Activated T-cell treated with anti-CD3 and anti-CD28 coated beads for 4 hours (primary cell): ENCODE measurements around the gene LZIC.
A peak's percentile ranks its signal among the peaks of the same experiment; 100 is the strongest.
"Not testable (repeated sequence)": the region's sequence is repeated elsewhere in the genome, so short reads cannot be mapped to it uniquely, and the experiment has no call there.

Experiments
- DNase-seq: peaks from one replicate; pipeline ENCODE4 v3.0.0-alpha.2; 2020

LZIC gene

DNA sequence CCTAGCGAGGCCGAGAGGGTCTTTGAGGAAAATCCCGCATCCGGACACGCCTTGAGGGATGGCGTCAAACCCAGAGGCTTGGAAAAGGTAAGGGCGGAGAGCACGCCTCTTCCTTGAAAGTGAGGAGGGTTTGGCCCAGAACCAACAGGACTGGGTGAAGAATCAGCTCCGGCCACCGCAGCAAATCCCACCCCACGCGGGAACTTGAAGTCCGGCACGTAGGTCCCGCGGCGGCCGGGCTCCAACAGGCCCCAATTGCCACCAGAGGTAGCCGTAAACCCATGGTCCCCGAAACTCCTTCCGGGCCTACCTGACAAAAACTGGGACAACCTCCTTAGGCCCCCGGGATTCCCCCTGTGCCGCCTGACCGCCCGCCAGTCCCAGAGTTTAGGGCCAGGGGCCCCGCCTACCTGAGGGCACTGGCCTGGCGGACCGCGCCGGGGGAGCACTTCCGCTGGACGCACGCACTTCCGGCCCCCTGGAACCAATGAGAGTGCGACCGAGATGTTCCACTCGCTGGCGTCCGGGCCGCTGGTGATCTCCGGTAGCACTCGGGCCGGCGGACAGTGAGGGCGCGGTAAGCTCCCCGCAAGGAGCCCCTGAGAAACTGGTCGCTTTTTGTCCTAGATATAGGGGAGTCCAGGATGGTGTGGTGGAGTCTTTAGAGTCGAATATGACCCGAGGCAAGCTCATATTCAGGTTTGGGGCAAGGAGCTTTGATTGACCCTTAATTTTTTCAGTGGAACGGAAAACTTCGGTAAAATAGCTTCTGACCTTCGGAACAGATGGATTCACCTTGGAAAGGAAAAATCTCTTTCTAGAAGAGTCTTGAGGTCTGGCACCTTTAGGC lies at the start of gene LZIC, which contains the start of gene NMNAT1:
LZIC (minus strand) TSS at position 453 of the 850 bp plus-strand sequence. CDS start 6,772 bp downstream, outside the sequence.
NMNAT1 (plus strand) TSS at position 537 of the 850 bp plus-strand sequence. CDS start 28,599 bp downstream, outside the sequence.
- peak; percentile 79 for DNase-seq

DNA sequence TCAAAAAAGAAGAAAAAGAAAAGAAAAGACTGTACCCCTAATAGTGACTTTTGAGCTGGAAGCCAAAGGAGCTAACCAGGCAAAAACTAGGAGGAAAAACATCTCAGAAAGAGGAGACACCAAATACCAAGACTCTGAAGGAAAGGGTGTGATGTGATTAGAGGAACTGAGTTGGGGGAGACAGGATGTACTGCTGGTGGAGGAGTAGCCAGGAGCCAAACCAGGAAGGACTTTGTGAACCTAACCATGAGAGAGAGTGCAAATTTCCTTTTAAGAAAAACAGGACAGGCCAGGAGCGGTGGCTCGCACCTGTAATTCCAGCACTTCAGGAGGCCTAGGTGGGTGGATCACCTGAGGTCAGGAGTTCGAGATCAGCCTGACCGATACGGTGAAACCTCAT lies 49.7 kb upstream of the LZIC start:
- no peak for DNase-seq

DNA sequence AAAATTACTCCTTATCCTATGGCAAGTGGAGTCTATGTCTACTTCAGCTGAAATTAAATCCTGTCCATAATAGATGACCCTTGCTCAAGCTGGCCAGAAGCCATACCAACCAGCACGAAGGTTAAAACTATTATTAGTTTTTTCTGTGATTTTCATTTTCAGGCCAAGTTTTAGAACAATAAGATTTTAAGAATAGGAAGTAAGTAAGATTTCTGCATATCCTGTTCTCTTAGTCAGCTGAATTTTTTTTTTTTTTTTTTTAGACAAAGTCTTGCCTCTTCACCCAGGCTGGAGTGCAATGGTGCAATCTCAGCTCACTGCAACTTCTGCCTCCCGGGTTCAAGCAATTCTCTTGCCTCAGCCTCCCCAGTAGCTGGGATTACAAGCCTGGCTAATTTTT lies 47.8 kb upstream of the LZIC start:
- DNase-seq = no peak

DNA sequence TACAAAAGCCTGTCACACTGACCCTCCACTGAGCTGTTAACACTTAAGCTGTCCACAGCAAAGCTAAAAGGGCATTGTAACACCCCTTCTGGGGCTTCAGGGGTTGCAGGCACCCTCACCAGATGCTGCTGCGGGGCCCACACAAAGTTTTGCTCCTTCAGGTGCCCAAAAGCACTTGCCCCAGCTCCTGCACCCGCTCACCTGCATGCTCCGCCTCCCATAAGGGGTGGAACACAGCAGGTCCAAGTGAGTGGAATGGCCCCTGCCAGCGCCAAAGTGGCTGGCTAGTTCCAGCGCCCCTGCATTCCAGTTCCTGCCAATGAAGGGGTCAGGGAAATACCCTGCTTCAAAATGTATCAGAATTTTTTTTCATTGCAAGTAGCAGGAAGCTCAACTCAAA lies 46.6 kb upstream of the LZIC start:
- DNase-seq = no peak

DNA sequence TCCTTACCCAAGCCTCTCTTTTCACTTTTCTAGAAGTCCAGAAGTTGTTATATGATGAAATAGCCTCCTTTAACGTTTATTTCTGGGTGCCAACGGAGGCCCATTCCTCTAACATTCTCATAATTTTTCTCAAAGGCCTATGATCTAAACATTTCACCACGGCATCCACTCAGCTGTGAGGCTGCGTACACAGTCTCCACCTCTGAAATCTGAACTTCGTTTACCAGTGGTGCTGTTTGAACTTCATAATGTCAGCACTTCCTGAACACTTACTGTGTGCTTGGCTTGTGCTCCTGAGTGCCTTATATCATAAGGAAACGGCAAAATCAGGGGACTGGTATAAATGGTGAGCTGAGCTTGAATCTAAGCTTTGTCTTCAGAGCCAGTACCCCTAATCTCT lies 41.8 kb upstream of the LZIC start:
- DNase-seq = no peak

DNA sequence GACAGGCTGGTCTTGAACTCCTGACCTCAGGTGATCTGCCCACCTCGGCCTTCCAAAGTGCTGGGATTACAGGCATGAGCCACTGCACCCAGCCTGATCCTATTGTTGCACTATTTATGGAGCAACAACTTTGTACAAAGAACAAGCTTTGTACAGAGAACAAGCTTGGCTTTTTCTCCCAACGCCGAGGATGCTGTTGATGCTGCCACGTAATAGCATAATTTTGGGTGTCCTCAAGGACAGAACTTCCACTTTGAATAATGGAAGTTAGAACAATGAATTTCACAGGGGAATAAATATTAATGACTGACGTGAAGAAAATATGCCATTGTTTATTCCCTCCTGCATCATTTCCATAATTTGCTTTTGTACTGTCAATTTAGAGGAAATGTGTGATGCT lies 41.1 kb upstream of the LZIC start:
- no peak for DNase-seq

DNA sequence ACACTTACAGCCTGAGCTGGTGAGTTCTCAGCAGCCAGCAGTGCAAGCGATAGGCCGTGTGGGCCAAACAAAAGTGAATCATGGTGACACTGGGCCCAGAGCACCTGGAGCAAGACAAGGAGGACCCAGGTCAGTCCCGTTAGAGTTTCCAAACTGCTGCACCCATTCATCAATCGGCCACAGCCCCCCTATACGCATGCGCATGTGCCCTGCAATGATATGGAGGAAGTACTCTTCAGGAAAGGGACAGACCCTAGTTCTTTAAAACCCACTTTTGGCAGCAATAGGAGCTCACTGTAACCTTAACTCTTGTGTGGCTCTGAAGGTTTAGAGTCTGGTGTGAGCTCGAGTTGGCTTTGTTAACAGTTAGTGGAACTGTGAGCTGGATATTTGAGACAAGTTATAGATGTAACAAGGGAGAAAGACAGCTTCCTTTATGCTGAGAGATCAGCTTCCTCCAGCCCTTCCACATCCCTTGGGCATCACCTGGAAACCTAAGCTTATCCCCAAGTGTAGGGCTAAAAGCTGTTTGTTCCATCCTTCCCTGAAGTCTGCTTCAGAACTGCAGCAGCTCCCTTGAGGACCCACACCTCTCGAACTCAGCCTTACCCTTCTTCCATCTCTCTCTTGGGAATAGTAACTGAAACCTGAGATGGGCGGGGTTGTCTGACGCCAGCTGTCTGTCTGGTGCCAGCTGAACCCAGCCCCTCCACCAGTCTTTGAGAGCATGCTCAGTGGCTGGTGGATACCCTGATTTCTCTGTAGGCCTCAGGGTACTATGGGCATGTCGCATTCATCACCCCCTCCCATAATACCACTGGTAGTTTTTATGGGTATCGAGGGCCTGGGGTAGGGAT lies 17.7 kb upstream of the LZIC start:
- DNase-seq = no peak

DNA sequence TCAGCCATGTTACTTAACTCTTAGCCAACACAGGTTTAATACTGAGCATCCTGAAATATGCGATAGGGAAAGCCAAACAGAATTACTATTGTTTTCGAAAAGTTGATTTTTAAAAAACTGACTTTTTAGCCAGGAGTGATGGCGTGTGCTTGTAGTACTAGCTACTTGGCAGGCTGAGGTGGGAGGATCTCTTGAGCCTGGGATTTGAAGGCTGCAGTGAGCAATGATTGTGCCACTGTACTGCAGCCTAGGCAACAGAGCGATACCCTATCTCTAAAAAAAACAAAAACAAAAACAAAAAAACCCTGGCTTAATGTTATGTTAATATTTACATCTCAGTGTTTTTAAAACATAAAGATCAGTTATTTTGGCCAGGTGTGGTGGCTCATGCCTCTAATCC lies 16.8 kb upstream of the LZIC start:
- no peak for DNase-seq

DNA sequence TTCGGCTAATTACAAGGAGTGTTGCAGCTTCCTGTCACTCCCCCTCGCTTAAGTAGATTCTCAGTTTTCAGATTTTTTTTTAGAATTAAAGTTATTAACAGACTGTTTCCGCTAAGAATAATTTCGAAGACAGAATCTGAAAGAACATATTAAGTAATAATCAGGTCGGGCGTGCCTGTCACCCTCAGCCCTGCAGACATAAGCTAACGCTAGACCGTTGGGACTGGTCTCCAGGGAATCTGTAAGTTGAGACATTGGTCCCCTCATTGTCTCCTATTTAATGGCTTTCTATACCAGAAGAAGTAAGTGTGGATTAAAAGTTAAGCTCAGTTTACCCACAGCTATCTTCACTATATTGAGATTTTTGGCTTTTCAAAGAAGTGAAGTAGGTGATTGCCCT lies 14.5 kb upstream of the LZIC start:
- no peak for DNase-seq

DNA sequence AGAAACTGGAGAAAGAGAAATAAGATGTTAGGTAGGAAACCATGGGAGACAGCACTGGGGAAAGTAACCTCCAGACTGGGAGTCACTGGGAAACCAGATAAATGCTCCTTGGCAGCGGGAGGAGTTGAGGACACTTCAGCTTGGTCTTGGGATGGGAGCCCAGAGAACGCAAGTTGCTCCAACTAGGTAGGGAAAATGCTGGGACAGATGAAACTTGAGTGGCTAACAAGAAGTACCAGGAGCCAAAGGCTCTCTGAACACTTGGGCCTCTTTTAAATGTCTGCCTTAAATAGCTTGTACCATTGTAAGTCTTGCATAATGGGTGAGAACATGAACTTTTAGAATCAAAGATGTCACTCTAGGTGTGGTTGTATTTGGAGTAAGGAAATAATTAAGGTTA lies 3.1 kb upstream of the LZIC start:
- DNase-seq = no peak

DNA sequence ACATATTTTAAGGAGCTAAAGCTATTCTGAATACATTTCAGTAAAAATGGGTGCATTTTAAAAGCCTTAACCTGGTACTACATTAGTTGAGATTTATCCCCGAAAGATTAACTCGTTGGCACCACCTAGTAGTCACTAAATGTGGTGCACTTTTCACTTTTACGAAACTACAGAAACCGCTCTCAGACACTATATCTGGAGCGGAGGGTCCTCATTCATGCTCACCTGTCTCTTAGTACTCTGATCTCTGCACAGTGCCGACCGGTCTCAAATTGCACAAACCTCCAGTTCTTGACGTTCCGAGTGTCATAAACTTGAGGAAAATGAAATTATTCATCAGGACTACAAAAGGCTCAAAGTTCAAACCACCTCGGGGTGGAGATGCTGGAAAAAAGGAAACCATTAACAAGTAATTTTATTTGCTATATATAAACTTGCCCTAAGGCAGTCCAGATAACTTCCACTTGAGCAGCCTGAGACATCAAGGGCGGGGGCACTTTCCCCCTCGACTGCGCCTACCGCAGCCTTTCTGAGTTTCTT lies 722 bp downstream of the LZIC start:
- peak; percentile 10 for DNase-seq

DNA sequence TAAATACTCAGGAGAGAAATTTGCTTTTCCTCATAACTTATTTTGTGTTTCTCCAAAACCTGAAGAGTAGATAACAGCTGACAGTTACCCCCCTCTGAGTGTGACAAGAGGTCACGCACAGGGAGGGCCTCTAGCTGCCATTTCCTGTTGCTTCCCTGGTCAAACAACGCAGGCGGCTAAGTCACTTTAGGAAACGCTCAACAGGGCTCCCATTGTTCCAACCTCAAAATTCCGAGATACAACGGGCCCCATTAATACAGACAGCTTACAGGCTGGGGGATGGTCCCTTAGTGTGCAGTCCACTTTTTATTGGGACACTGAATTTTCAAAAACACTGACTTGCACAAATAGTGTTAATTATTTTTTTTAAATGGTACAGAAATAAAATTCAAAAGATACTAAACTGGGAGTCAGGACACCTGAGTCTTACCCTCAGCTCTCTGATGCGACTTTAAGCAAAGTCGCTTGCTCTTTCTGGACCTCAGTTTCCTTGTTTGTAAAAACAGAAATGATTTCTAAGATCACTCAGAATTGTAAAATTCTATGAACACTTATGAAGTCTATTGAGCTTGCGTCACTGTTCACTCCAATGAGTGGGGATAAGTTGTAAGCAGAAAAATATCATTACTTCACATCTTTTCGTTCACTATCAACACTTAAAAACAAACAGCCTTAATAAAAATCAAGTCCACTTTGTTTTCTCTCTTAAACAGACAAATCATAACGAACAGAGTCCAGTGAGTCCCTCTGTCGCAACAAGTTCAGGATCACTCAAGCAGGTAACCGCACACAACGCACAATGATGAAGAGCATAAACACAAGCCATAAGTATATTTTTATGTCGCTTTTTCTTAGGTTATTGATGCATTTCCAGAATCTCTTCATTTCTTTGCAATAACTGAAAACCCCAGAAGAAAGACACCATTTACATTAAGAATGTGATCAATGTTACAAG lies 13.5 kb downstream of the LZIC start:
- DNase-seq = no peak

DNA sequence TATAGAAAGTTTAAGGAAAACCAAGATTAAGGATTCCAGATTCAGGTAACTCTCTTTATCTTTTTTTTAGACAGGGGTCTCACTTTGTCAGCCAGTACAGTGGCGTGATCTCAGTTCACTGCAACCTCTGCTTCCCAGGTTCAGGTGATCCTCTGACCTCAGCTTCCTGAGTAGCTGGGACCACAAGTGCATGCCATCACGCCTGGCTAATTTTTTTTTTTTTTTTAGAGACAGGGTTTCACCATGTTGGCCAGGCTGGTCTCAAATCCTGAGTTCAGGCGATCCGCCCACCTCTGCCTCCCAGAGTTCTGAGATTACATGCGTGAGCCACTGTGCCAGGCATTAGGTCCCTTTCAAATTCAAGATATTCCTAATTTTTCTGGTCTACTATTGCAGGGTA lies 15.9 kb downstream of the LZIC start:
- DNase-seq = no peak

DNA sequence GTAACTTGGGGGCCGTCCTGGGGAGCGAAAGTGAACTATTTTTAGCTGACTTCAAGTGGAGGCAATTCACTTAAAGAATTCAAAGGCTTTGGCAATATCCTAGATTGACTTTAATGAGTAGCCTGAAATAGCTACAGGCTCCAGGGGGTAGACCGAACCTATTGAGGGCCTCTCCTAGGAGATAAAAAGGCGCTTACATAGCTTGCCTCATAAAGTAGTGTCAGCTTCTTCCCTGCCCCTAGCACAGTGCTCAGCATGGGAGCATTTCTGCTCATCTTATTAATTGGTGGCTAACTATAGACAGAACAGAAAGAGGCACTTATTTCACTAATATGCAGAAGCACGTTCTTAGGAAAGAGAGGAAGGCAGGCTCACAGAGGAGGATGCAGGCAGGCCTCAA lies 20.8 kb downstream of the LZIC start:
- no peak for DNase-seq

DNA sequence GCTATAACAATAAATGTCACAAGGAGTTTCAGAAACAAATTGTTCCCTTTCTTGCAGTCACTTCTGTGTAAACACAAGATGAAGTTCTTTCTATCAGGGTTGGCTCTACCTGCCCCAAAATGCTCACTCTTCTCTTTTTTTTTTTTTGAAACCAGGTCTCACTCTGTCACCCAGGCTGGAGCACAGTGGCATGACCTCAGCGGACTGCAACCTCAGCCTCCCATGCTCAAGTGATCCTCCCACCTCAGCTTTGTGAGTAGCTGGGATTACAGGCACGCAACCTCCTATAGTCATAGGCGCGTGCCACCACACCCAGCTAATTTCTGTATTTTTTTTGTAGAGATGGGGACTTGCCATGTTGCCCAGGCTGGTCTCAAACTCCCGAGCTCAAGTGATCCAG lies 22.6 kb downstream of the LZIC start:
- DNase-seq = no peak

DNA sequence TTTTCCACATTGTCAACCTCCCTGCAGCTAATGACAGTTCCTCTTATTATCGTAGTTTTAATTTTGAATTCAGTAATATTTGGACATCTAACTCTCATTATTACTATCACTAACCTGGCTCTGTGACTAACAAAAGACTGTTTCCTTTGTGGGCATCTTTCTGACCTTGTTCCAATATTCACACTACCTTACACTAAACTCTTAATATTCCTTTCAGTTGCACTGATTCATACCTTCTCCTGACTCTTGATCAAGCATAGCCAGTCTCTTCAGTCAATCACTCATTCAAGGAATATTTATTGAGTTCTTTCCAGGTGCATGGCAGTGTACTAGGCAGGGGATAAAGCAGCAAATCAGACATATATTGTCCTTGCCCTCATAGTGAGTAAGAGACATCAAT lies 25.3 kb downstream of the LZIC start:
- DNase-seq = no peak

DNA sequence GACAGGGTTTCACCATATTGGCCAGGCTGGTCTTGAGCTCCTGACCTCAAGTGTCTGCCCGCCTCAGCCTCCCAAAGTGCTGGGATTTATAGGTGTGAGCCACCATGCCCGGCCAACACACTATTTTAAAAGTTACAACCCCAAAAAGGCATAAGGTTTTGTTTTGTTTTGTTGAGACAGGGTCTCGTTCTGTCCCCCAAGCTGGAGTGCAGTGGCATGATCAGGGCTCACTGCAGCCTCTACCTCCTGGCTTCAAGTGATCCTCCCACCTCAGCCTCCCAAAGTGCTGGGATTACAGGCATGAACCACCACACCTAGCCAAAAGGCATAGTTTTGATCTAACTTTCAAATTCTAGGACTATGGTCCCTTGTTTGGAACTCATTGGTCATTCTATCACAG lies 25.7 kb downstream of the LZIC start:
- not testable (repeated sequence) for DNase-seq

DNA sequence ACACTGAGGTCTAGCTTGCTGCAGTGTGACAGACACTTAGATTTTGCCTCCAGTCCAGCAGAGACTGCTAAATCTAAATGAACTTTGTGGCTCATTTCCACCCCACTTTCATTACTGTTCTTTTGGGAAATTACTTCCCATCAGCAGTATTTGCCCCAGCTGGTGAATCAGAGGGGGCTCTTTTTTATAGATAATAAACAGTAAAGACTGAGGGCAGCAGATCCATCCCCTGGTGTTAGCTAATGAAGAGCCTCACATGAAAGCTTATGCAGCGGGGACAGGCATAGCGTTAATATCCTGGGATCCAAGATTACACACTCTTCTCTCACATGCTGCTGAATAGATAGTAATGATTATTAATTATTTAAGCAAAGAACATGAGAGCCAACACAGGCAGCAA lies 26.7 kb downstream of the LZIC start:
- no peak for DNase-seq

DNA sequence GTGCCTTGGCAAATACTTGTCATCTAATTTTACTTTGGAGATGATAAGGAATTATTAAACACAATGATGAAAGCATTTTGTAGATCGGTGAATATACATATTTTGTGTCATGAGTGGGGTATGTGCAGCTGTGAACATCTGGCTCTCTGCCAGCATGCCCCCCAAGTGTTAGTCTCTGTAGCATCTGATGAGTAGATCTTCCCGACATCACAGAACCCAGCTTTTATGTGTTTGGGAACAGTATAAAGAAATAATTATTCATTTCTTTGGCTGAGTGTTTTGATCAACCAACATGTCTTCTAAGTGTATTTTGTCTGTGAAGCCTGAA lies 28.6 kb downstream of the LZIC start:
- no peak for DNase-seq

DNA sequence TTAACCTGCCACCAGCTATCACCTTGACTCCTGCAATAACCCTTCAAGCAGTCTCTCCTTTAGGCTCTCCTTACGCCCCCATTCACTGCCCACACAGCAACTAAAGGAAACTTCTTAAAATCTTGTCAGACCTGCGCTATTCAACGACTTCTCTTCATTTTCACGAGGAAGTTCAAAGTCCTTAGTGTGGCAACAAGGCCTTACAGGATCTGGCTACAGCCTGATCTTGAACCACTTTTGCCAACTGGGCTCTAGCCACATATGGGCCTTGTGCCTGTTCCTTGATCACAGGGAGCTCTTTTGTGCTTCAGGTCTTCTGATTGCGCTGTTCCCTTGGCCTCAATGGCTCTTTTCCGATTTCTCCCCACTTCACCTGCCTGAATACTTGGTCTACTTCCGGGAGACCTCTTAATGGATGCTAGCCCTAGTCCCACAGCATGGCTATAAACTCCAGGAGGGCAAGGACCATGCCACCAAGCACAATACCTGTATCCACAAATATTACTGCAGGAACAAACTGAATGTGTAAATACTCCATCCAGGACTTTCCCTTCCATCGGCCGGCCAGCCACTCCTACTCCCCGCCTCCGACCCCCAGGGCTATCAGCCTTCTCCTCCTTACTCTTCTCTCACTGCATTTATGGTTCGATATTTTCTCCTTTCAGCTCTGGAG lies 30.8 kb downstream of the LZIC start:
- DNase-seq = no peak

DNA sequence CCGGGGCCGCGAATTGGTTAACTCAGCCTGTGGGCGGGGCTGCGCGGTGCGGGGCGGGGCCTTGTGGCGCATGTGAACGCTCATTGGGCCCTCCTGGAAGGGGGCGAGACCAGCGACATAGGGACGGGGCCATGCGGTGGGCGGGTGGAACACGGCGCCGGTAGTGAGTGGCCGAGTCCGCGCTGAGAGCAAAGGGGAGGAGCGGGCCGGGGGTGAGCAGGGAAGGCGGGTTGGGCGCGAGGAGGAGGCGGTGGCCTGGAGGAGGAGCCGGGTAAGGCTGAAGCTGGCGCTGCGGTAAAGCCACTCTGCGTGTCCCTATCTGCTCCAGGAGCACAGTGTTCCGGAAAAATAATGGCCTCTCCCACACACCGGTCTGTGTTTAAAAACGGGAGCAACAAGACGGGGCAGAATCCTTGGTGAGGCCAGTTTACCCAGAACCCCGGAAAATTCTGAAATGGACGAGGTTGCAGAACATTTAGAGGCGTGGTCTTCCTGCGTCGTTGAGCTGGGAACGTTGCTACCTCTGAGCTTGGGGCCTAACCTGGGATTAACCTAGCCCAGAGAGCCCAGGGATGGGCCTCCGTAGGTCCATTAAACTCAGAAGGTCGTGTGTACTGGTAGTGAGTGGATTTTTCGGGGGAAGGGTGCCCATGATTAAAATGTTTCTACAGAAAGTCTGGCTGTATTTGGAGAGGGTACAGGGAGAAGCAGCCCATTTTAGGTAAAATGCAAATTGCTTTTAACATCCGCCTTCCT lies 32.6 kb downstream of the LZIC start:
- peak; percentile 100 for DNase-seq
